SK-N-SH treated with all-trans-retinoic acid at 6 μM for 48 hours (cell line): ENCODE measurements around the gene SEMA6D.

Experiments used
- ZFP3 ChIP-seq: fragments of 250-450 bp; sonication (Bioruptor Pico); IDR thresholded peaks from 2 replicates; pipeline ENCODE4 v1.5.0; 2020; ENCODE audit warnings: mild to moderate bottlenecking, moderate library complexity
- TF ChIP-seq, protein P1 (sequence below): fragments of 250-450 bp; sonication (Bioruptor Pico); IDR thresholded peaks from 2 replicates; pipeline ENCODE4 v1.5.1; 2021; ENCODE audit warnings: mild to moderate bottlenecking, moderate library complexity
- TF ChIP-seq, protein P2 (sequence below): fragments of 250-450 bp; sonication (Bioruptor Pico); IDR thresholded peaks from 2 replicates; pipeline ENCODE4 v1.5.0; 2020; ENCODE audit warnings: mild to moderate bottlenecking, moderate library complexity

DNA sequence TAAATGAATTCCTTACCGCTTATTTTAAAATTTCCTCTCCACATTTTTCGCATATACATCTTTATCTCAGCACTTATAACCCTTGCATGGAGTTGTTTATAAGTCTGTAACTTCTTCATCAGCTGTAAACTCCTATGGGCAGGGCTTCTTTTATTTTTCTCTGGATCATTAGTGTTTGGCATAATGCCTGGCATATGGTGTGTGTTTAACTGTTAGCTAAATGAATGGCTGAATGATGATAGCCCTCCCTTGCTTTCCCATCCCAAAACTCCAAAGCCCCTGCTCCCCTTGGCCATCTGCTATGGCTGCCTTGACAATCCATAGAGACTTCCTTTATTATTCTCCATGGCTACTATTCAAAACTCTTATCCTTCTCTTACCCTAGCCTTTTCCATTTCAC is 48.1 kb upstream of the SEMA6D start:
- TF ChIP-seq, protein P1, sequence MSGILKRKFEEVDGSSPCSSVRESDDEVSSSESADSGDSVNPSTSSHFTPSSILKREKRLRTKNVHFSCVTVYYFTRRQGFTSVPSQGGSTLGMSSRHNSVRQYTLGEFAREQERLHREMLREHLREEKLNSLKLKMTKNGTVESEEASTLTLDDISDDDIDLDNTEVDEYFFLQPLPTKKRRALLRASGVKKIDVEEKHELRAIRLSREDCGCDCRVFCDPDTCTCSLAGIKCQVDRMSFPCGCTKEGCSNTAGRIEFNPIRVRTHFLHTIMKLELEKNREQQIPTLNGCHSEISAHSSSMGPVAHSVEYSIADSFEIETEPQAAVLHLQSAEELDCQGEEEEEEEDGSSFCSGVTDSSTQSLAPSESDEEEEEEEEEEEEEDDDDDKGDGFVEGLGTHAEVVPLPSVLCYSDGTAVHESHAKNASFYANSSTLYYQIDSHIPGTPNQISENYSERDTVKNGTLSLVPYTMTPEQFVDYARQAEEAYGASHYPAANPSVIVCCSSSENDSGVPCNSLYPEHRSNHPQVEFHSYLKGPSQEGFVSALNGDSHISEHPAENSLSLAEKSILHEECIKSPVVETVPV: no peak
- no peak for TF ChIP-seq ZFP3 (CRISPR knock-in tag)
- TF ChIP-seq, protein P2, sequence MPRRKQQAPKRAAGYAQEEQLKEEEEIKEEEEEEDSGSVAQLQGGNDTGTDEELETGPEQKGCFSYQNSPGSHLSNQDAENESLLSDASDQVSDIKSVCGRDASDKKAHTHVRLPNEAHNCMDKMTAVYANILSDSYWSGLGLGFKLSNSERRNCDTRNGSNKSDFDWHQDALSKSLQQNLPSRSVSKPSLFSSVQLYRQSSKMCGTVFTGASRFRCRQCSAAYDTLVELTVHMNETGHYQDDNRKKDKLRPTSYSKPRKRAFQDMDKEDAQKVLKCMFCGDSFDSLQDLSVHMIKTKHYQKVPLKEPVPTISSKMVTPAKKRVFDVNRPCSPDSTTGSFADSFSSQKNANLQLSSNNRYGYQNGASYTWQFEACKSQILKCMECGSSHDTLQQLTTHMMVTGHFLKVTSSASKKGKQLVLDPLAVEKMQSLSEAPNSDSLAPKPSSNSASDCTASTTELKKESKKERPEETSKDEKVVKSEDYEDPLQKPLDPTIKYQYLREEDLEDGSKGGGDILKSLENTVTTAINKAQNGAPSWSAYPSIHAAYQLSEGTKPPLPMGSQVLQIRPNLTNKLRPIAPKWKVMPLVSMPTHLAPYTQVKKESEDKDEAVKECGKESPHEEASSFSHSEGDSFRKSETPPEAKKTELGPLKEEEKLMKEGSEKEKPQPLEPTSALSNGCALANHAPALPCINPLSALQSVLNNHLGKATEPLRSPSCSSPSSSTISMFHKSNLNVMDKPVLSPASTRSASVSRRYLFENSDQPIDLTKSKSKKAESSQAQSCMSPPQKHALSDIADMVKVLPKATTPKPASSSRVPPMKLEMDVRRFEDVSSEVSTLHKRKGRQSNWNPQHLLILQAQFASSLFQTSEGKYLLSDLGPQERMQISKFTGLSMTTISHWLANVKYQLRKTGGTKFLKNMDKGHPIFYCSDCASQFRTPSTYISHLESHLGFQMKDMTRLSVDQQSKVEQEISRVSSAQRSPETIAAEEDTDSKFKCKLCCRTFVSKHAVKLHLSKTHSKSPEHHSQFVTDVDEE (CRISPR knock-in tag): no peak
